Fibroblast of skin of left quadriceps (primary cell): Measurements from ENCODE around the gene NMD3.
"Not testable (repeated sequence)": the region's sequence is repeated elsewhere in the genome, so short reads cannot be mapped to it uniquely, and the experiment has no call there.

Experiments
- DNase-seq, 2 experiments: peaks; one replicate each; pipeline ENCODE4 v3.0.0-alpha.2; 2013; ENCODE audit warnings: low read depth in 2 of 2

Gene NMD3

DNA sequence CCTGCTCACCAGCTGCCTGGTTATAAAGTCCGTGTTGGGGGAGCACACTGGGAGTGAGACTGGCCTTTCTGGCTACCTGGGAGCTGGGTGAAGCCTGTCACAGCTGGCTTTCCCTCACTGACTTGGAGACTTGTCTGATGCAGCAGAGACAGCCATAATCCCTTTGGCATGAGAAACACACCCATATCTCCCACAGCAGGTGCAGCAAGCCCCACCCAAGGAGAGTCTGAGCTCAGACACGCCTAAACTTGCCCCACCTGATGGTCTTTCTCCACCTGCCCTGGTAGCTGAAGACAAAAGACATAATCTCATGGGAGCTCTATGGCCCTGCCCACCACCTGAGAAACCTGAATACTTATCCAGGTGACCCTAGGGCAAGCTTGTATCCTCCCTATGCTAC, 54.8 kb downstream of the NMD3 start:
- no peak for DNase-seq

DNA sequence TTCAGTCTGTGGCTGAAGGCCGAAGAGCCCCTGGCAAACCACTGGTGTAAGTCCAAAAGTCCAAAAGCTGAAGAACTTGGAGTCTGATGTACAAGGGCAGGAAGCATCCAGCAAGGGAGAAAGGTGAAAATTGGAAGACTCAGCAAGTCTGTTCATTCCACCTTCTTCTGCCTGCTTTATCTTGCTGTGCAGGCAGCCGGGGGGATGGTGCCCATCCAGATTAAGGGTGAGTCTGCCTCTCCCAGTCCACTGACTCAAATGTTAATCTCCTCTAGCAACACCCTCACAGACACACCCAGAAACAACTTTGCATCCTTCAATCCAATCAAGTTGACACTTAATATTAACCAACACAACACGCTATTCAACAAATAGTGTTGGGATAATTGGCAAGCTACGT, 61.3 kb downstream of the NMD3 start:
- not testable (repeated sequence) for DNase-seq

DNA sequence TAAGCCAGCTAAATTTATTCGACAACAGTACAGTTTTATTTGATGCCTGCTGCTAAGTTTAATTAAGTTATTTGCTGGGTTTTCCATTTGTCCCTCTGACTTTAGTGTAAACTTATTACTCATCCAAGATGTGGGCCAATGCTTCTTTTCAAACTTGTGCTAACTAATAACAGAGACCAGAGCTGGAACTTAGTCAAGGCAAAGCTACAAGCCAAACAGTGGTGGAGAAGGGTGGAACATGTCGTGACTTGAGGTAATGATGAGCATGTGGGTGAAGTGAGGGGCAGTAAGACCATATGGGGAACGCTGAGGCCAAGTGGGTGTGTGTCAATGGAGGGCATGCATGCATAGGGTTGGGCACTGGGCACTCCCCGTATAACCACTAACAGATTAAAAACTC, 63.9 kb downstream of the NMD3 start:
- DNase-seq = no peak

DNA sequence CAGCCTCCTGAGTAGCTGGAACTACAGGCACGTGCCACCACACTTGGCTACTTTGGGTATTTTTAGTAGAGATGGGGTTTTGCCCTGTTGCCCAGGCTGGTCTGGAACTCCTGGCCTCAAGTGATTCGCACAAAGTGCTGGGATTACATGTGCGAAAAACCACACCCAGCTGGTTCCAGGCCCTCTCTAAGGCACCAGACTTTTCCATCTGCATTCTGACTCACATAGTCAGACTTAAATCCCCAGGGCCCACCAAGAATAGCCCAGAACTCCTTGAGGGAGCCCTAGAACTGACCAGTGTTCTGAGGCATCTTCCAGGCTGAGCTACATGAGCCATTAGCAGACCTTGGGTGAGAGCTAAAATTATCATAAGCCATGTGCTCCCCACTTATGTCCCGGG, 68.1 kb downstream of the NMD3 start:
- no peak for DNase-seq

DNA sequence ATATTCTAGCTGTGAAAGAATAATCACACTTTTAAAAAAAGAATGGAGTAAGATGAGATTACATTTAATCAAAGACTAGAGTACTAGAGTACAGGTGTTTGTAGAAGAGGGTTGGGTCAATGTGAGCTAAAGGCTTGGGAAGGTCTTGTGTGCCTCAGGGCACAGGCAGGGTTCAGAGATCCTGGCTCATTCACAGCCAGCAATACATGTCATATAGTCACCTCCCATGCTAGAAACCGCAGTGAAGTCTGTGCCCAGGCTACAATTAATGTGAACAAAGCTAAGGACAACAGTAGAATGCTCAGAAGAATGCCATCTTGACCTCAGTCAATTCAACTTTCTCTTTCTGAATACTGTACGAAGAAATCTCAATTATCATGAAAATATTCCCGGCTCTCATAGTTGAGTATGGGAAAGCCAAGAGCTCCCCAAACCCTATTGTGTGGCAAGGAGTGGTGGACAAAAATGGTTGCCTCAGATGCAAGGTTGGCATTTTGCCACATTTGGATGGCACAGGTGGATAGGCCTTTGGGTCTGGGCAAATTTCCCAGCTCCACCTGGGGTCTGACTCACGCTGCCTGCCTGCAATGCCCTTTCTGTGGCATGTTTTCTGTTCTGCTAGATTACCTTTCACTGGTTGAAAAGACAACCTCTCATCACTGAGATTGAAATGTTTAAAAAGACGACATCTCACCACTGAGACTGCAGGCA, 70.2 kb downstream of the NMD3 start:
- DNase-seq = no peak

DNA sequence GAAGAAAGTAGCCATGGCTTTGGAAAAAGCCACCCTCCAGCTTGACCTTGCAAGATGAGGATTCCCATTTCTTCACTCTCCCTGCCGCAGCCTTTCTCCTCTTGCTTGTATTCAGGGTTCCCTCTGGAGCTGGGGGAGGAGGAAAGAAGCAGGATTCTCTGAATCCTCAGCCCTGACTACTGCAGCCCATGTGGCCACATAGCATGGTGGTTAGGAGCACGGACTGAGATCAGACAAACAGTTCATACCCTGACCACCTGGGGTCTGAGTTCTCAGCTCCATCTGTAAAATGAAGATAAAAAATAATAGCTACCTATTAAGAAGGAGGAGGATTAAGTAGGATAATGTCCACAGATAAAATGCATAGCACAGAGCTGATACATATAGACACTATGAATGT, 72.3 kb downstream of the NMD3 start:
- no peak for DNase-seq

DNA sequence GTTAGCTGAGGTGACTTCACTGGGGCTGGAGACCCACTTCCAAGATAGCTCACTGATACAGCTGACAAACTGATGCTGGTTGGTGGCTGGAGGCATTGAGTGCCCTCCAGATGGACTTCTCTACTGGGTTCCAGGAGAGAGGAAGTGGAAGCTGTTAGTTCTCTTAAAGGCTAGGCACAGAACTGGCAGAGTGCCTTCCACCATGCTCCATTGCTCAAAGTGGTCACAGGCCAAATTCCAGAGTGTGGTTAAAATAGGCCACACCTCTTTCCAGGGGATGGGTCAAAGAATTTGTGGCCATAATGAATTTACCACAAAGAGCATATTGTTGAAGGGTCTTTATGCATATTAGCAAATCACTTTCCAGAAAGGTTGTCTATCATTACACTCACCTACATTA, 74.2 kb downstream of the NMD3 start:
- DNase-seq = no peak

DNA sequence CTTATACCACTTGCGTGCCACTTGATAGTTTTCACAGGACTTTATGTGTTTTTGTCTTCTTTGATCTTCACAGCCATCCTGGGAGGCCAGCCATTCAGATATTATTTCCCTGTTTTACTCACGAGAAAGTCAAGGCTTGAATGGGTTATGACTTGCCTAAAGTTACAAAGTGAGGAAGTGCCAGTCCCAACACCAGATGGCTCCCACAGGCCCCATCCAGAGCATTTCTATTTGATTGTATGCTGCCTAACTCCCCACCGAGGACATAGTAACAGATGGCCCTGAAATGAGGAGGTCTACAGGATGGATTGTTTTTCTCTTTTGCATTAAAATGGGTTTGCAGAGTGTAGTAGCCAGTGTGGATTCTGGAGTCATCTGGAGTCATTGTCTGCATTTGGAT, 75.7 kb downstream of the NMD3 start:
- no peak for DNase-seq
